ENCODE measurements around the gene SLC18B1.

The SLC18B1 gene

GRCh38 chr6:132741281-132741680, 57.2 kb downstream of the SLC18B1 start:
- DNase-seq, result no peak

DNA sequence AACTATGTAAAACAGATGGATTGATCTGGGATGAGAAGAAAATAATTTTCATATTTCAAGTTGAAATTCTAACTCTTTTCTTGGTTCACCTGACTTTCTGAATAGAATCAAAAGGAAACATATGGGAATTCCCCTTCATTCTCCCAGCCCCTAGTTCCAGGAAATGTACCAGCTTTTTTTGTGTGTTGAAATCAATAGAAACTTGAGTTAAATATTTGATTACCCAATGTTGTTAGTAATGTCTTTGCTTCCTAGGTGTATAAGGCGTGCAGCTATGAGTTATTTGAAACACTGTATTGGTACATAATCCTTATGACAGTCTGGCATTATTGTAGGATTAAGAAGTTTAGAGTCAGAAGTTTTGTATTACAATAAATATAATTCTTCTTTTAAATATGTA, 62.2 kb downstream of the SLC18B1 start:
- DNase-seq, result no peak

- DNase-seq, result no peak
Measured at GRCh38 chr6:132734694-132735236, 63.7 kb downstream of the SLC18B1 start.

DNA sequence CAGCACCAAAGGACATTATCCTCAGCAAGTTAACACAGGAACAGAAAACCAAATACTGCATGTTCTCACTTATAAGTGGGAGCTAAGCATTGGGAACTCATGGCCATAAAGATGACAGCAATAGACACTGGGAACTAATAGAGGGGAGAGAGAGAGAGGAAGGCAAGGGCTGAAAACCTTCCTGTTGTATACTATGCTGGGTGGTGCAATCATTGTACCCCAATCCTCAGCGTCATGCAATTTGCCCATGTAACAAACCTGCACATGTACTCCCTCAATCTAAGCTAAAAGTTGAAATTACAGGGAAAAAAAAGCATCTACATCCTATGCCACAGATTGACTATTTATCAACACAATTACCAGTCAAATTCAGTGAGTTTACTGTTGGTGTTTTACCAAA, 64.6 kb downstream of the SLC18B1 start:
- no peak for DNase-seq

DNA sequence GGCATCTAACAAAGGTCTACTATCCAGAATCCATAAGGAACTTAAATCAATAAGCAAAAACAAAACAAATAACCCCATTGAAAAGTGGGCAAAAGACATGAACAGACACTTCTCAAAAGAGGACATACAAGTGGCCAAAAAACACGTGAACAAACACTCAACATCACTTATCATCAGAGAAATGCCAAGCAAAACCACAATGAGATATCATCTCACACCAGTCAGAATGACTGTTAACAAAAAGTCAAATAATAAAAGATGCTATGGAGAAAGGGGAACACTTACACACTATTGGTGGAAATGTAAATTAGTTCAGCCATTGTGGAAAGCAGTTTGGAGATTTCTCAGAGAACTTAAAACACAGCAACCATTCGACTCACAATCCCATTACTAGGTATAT, 65.2 kb downstream of the SLC18B1 start:
- no peak for DNase-seq

- no peak for DNase-seq
Measured at GRCh38 chr6:132731086-132731485, 67.4 kb downstream of the SLC18B1 start.

- DNase-seq, result no peak
Measured at GRCh38 chr6:132730560-132730959, 67.9 kb downstream of the SLC18B1 start.

- no peak for DNase-seq
Measured at GRCh38 chr6:132728616-132729015, 69.8 kb downstream of the SLC18B1 start.

GRCh38 chr6:132726608-132726975, 71.8 kb downstream of the SLC18B1 start:
- DNase-seq, result no peak

GRCh38 chr6:132725947-132726607, 72.4 kb downstream of the SLC18B1 start:
- DNase-seq, result no peak

DNA sequence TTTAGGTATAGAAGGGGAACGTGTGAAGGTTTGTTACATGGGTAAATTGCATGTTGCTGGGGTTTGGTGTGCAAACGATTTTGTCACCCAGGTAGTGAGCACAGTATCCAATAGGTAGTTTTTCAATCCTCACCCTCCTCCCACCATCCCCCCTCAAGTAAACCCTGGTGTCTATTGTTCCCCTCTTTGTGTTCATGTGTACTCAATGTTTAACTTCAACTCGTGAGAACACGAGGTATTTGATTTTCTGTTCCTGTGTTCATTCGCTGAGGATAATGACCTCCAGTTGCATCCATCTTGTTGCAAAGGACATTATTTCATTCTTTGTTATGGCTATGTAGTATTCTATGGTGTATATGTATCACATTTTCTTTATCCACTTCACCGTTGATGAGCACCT, 73.0 kb downstream of the SLC18B1 start:
- DNase-seq, result no peak

GRCh38 chr6:132719736-132720448, 78.5 kb downstream of the SLC18B1 start:
- no peak for DNase-seq
